Peyer's patch (tissue), 4 donors: ENCODE measurements around the gene MRPL49.
"Not testable (repeated sequence)": the region's sequence is repeated elsewhere in the genome, so short reads cannot be mapped to it uniquely, and the experiment has no call there.

Experiments used
- POLR2A ChIP-seq, 2 donors: fragments of 450-650 bp; IDR thresholded peaks; one replicate each; pipeline ENCODE4 v1.5.1; 2017; ENCODE audit warnings: antibody characterized with exemption in 2 of 2, mild to moderate bottlenecking in 2 of 2, moderate library complexity in 2 of 2
- TF ChIP-seq, protein P1 (sequence below), 6 experiments: fragments of 450-650 bp in 4 of 6; fragments of 200-600 bp in 2 of 6; sonication (generic) in 1 of 6; IDR thresholded peaks; one replicate each; pipeline ENCODE4 v1.5.1; 2017 to 2019; ENCODE audit warnings: antibody characterized with exemption in 6 of 6, mild to moderate bottlenecking in 3 of 6, moderate library complexity in 1 of 6

DNA sequence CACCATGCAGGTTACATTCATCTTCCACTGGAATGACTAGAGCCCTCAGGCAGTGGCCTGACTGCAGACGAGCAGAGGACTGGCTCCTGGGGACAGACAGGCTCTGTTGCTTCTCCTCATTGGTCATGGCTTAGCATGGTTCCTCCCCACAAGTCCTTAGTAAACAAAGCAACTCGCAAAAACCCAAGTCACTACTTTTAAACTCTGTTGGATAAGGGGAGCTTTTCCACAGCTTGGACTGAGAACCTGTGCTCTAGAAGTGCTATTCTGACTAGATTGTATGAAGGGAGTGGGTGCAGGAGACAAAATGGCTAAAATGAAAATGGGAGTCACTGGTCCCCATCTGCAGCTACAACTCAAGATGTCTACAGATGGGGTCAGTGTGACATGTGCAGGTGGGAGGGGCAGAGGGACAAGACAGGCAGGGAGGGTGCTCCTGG is 52.5 kb downstream of the MRPL49 start:
- TF ChIP-seq, protein P1, sequence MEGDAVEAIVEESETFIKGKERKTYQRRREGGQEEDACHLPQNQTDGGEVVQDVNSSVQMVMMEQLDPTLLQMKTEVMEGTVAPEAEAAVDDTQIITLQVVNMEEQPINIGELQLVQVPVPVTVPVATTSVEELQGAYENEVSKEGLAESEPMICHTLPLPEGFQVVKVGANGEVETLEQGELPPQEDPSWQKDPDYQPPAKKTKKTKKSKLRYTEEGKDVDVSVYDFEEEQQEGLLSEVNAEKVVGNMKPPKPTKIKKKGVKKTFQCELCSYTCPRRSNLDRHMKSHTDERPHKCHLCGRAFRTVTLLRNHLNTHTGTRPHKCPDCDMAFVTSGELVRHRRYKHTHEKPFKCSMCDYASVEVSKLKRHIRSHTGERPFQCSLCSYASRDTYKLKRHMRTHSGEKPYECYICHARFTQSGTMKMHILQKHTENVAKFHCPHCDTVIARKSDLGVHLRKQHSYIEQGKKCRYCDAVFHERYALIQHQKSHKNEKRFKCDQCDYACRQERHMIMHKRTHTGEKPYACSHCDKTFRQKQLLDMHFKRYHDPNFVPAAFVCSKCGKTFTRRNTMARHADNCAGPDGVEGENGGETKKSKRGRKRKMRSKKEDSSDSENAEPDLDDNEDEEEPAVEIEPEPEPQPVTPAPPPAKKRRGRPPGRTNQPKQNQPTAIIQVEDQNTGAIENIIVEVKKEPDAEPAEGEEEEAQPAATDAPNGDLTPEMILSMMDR (IDR thresholded peaks at IDR 0.05), result not testable (repeated sequence)
- TF ChIP-seq POLR2A (IDR thresholded peaks at IDR 0.05), result not testable (repeated sequence)
